Putamen (tissue), 1 donor: ENCODE results near the gene CREBL2.
A peak's percentile ranks its signal among the peaks of the same experiment; 100 is the strongest.

ENCODE experiments used
- DNase-seq: peaks from one replicate; pipeline ENCODE4 v3.0.0-alpha.2; 2016; ENCODE audit warnings: low spot score

CREBL2 gene

DNA sequence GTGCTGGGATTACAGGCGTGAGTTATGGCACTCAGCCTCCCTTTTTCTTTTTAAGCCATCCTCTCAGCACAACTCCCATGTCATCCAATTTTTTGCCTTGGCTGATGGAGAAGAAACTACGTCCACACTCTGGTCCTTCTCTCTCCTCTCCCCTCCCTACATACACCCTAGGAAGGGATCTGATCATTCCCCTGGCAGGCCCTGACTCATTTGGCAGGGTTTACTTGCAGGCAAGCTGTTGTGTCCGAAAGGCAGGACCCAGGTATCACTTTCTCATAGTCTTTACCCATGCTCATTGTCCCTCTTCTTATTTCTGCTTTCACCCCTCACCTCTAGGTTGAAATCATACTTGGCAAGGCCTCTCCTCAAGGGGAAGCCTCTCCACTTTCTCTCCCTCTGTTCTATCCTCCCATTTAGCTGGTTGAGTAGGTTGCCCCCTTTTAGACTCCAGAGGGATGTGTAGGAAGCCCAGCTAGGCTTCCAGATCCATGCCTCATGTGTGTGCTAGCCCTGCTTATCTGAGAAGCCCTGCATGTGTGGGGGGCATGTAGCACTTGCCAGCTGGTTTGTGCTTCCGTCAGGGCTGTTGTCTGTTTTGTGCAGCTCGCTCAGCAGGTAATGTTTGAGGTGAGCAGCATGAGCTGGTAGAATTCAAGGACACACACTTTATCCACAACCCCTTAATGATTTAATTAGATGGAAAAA is 69.5 kb downstream of the CREBL2 start:
- no peak for DNase-seq

DNA sequence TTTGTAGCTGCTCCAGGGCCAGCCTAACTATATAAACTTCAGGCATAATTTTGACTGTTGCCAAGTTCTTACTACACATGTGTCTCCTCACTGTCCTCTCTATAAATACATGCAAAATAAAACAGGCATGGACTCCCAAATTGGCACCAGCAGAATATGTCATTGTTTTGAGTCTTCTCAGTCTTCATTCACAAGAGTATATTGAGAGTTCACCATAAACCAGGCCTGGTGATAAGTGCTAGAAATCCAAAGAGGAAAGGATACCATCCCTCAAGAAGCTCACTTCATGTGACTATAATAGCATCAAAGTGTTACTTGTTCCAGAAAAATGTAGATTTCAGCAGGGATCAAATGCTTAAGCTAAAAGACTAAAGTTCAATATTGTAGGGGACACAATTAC is 70.6 kb downstream of the CREBL2 start:
- no peak for DNase-seq

DNA sequence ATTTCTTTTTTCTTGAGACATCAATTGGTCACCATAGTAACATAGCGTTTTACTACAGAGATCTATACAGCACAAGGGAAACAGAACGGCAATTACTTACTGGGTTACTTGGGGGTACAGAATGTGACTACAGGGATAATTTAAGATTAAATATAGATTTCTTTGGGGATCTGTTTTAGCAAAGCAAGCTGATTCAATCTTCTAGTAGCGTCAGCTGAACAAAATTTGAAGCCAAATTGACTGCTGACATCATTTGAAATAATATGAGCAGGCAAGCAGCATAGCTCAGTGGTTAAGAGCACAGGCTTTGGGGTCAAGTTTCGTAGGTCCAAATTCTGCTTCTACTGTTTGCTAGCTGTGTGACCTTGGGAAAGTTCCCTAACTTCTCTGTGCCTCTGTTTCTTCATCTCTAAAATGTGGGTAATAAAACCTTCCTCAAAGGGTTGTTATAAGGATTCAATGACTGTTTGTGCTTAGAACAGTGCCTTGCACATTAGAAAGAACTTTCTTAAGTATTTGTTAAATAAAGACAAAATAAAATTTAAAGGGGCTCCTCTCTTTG is 71.5 kb downstream of the CREBL2 start:
- no peak for DNase-seq

DNA sequence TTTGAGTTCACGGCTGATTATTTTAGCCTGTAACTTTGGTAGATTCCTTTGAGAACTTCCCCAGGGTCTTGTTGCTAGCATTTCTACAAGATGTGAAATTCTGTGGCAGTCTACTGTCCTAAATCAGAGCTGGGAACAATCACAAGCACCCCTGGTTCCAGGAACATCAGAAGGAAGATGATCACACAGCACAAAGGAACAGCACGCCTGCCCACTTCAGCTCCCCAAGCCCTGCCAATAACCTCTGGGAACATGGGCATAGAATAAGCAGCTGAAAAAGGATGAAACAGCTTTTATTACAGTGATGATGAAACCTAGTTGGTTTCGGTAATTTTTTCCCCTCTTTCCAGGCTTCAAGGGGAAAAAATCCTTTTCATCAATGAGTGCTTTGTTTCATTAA is 72.0 kb downstream of the CREBL2 start:
- DNase-seq = no peak

DNA sequence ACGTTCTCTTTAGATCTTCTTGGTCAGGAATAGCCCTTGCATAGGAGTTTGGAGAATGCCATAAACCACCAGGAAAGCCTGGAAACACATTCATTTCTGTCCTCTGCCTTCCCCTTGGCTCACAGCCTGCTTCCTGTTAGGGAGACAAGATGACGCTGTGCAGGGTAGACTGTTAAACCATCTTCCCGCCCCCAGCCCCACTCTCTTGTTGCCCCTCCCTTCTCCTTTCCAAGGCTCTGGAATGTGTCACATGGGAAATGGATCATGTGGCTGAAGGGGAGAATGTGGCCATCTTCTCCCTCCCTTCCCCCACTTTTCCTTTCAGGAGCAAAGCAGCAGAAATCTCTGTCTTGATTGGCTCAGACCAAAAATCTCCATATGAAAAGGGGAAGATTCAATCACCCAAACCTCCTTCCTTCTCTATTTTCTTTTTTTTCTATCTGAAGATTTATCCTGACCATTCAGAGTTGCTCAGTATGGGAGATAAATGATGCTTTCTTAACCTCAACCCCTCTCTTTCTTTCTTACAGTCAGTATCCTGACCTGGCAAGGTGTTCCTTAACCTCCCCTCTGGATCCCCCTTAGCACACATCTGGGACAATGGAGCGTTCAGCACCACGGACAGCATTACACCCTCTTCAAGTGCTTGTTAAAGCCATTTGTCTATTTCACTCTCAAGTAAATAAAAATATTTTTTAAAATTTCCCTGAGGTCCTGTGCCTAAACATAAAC is 72.9 kb downstream of the CREBL2 start:
- peak; percentile 87 for DNase-seq

GRCh38 chr12:12685305-12685704 is 73.6 kb downstream of the CREBL2 start:
- DNase-seq = peak; percentile 69

GRCh38 chr12:12686472-12686871 is 74.8 kb downstream of the CREBL2 start:
- no peak for DNase-seq

GRCh38 chr12:12686925-12687324 is 75.2 kb downstream of the CREBL2 start:
- no peak for DNase-seq

GRCh38 chr12:12689647-12690300 is 78.1 kb downstream of the CREBL2 start:
- no peak for DNase-seq

- DNase-seq = no peak
Measured at GRCh38 chr12:12691549-12691948, 79.9 kb downstream of the CREBL2 start.

DNA sequence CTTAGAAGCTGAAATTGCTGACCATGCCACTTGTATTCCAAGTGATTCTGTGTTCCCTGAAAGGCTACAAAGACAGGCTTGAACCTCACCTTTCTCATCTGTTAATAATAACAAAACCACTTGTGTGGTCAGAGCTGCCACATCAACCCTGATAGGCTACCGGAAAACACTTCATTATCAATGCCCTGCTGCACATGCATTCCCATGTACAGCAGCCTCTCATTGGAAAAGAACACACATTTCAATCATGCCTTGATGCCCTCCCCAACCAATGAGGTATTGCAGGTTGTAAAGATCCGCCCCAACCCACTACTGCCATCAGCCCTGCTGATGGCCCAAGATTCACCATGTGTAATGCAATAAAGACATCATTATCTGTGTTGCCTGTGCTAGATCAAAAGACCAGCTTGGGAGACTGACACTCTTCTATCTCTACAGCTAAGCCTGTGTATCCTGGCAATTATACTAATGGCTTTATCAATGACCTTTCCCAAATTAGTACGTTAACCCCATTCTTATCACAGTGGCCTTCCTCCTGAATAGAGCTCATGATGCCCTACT is 81.5 kb downstream of the CREBL2 start:
- no peak for DNase-seq
